GM12878 (cell line): ENCODE data around the gene EDARADD. TPM values are rescaled to one million over a fixed set of nuclear protein-coding genes. Genes with fewer than 3 reads are reported as not detected.
A peak's percentile ranks its signal among the peaks of the same experiment; 100 is the strongest.

Experiments
- ATAC-seq: fragments of 200-7000 bp; cut with Tn5 transposase; 3 replicates; pipeline ENCODE4 v1.9.1; 2020; ENCODE audit warnings: mild to moderate bottlenecking, moderate library complexity
- BruUV-seq: library from RNA; stranded (reverse); fragments of 400-500 nt; replicated peaks from 2 replicates; lab custom pipeline; 2021; lab: Mats Ljungman, UMichigan
- CTCF ChIA-PET: fragments of 300-600 bp; sonication (Branson Sonifier 250); formaldehyde crosslinking; extraction: SDS; loops from one replicate; lab custom pipeline; 2021; ENCODE audit warnings: inconsistent platforms; lab: Yijun Ruan, JAX
- POLR2A ChIA-PET: fragments of 350-600 bp; formaldehyde crosslinking; extraction: SDS; loops from one replicate; lab custom pipeline; 2021; ENCODE audit warnings: inconsistent platforms; lab: Charles Lee
- RAD21 ChIA-PET: fragments of 300-600 bp; sonication (Branson Sonifier 250); formaldehyde crosslinking; loops from one replicate; lab custom pipeline; 2023; ENCODE audit warnings: antibody characterized with exemption; ENCODE audit not compliant: unreplicated experiment; lab: Charles Lee
- SMC1A ChIA-PET: fragments of 300-600 bp; sonication (Branson Sonifier 250); formaldehyde crosslinking; loops from one replicate; lab custom pipeline; 2023; ENCODE audit not compliant: unreplicated experiment, uncharacterized antibody; lab: Charles Lee
- DNase-seq: peaks from one replicate; pipeline ENCODE4 v3.0.0-alpha.2; 2011; ENCODE audit warnings: low read depth, low spot score
- FAIRE-seq: peaks from 3 replicates; lab custom pipeline; 2011; peaks lifted over from hg19 to GRCh38; lab: Jason Lieb, UNC
- H2AFZ ChIP-seq: 2 replicates; pipeline ENCODE4 v1.6.0; 2011; ENCODE audit warnings: low read depth, low read length, control low read depth; ENCODE audit not compliant: control insufficient read depth
- H3K27ac ChIP-seq: 2 replicates; pipeline ENCODE4 v1.5.1; 2011; ENCODE audit warnings: control low read depth; ENCODE audit not compliant: control insufficient read depth, insufficient read depth
- H3K27me3 ChIP-seq, 2 experiments: replicated peaks in 1 of 2; 2 replicates each; pipeline versions ENCODE4 v1.6.0 to v1.6.1; 2011; ENCODE audit warnings: low read length in 1 of 2; ENCODE audit not compliant: control insufficient read depth in 2 of 2, insufficient read depth in 2 of 2
- H3K36me3 ChIP-seq, 2 experiments: 2 replicates each; pipeline ENCODE4 v1.5.1; 2011; ENCODE audit warnings: low read length in 1 of 2; ENCODE audit not compliant: control insufficient read depth in 2 of 2, insufficient read depth in 2 of 2
- H3K4me1 ChIP-seq: 2 replicates; pipeline ENCODE4 v1.6.1; 2011; ENCODE audit warnings: mild to moderate bottlenecking, low read length, moderate library complexity, mixed read lengths; ENCODE audit not compliant: control insufficient read depth, insufficient read depth
- H3K4me2 ChIP-seq: 2 replicates; pipeline ENCODE4 v1.6.0; 2011; ENCODE audit warnings: control low read depth; ENCODE audit not compliant: control insufficient read depth, insufficient read depth
- H3K4me3 ChIP-seq: fragments of 200-600 bp; sonication (generic); 2 replicates; pipeline ENCODE4 v1.5.1; 2016
- H3K79me2 ChIP-seq: 2 replicates; pipeline ENCODE4 v1.6.0; 2011; ENCODE audit warnings: low read length; ENCODE audit not compliant: control insufficient read depth, insufficient read depth
- H3K9ac ChIP-seq: 2 replicates; pipeline ENCODE4 v1.8.0; 2011; ENCODE audit warnings: low read length, control low read depth, mixed read lengths; ENCODE audit not compliant: control insufficient read depth, insufficient read depth
- H3K9me3 ChIP-seq: replicated peaks from 3 replicates; pipeline ENCODE4 v1.5.1; 2011; ENCODE audit warnings: mild to moderate bottlenecking, low read length; ENCODE audit not compliant: control insufficient read depth, insufficient read depth
- H4K20me1 ChIP-seq: 2 replicates; pipeline ENCODE4 v1.6.0; 2011; ENCODE audit not compliant: control insufficient read depth, insufficient read depth
- ATF2 ChIP-seq: IDR thresholded peaks from 2 replicates; pipeline ENCODE4 v1.6.1; 2012; ENCODE audit warnings: low read length, inconsistent platforms
- BCL11A ChIP-seq: IDR thresholded peaks from 2 replicates; pipeline ENCODE4 v1.6.1; 2011; ENCODE audit warnings: low read depth, low read length
- CHD2 ChIP-seq: IDR thresholded peaks from 2 replicates; pipeline ENCODE4 v1.6.1; 2011; ENCODE audit warnings: low read depth, low read length, improper control_type of control experiment, borderline replicate concordance
- IRF5 ChIP-seq: fragments of 450-650 bp; IDR thresholded peaks from 2 replicates; pipeline ENCODE4 v1.6.1; 2017; ENCODE audit warnings: borderline replicate concordance
- MTA2 ChIP-seq: fragments of 450-650 bp; IDR thresholded peaks from 2 replicates; pipeline ENCODE4 v1.6.1; 2016; ENCODE audit warnings: low read depth, mild to moderate bottlenecking, moderate library complexity
- RAD21 ChIP-seq: IDR thresholded peaks from 2 replicates; pipeline ENCODE4 v1.6.1; 2011; ENCODE audit warnings: mild to moderate bottlenecking, low read depth, low read length, moderate library complexity; ENCODE audit not compliant: insufficient read depth
- RB1 ChIP-seq: fragments of 450-650 bp; formaldehyde crosslinking; IDR thresholded peaks from 2 replicates; pipeline ENCODE4 v1.6.1; 2017; ENCODE audit warnings: mild to moderate bottlenecking, borderline replicate concordance
- RBBP5 ChIP-seq: fragments of 200-600 bp; sonication (generic); conservative IDR thresholded peaks from 2 replicates; pipeline ENCODE4 v1.6.1; 2016
- TARDBP ChIP-seq: IDR thresholded peaks from 2 replicates; pipeline ENCODE4 v1.6.1; 2016; ENCODE audit warnings: borderline replicate concordance
- TCF3 ChIP-seq: IDR thresholded peaks from 2 replicates; pipeline ENCODE4 v1.6.1; 2012; ENCODE audit warnings: low read depth, mild to moderate bottlenecking, low read length, borderline replicate concordance; ENCODE audit not compliant: insufficient read depth
- ZBTB40 ChIP-seq: fragments of 450-650 bp; IDR thresholded peaks from 2 replicates; pipeline ENCODE4 v1.6.1; 2016; ENCODE audit warnings: mild to moderate bottlenecking, moderate library complexity, borderline replicate concordance
- WGBS: methylation state at CpG from one replicate; pipeline ENCODE4 v1.1.6; 2016; ENCODE audit warnings: low lambda C conversion rate; ENCODE audit not compliant: insufficient replicate concordance, insufficient coverage; ENCODE audit errors: missing lambda C conversion rate; 5-methylcytosine and 5-hydroxymethylcytosine counted together
- in situ Hi-C: fragments of 300-500 bp; cut with MboI; formaldehyde crosslinking; loops from 9 replicates; pipeline ENCODE4 v1.14.3; 2018; ENCODE audit warnings: mixed read lengths
- intact Hi-C: fragments of 100-400 bp; cut with micrococcal nuclease; formaldehyde crosslinking; loops from one replicate; pipeline ENCODE4 v1.14.2; 2022; ENCODE audit not compliant: unreplicated experiment
- polyA plus RNA-seq, 11 experiments: library from polyadenylated mRNA; depleted of rRNA in 4 of 11; unstranded in 6 of 11; stranded (reverse) in 5 of 11; fragments of >200 nt; fragmentation: Nextera tagmentation in 4 of 11; fragmentation: Illumina TruSeq in 1 of 11; extraction: Ambion mirVana in 4 of 11; extraction: Trizol in 1 of 11; gene quantifications; 1 replicate in 1 of 11; 2 replicates in 10 of 11; pipeline versions ENCODE4 v1.2.1 to v1.2.3, GENCODE V29; 2011 to 2016; ENCODE audit warnings: inconsistent platforms in 2 of 11, missing spikeins in 2 of 11, low read depth in 1 of 11
- total RNA-seq, 4 experiments: library from RNA; depleted of rRNA in 3 of 4; stranded (reverse); fragments of >200 nt in 3 of 4; fragmentation: Illumina TruSeq in 1 of 4; extraction: Trizol in 1 of 4; gene quantifications; 2 replicates each; pipeline versions ENCODE4 v1.2.1 to v1.2.3, GENCODE V29; 2013 to 2021
- TF ChIP-seq, protein P1 (sequence below): IDR thresholded peaks from 2 replicates; pipeline ENCODE4 v1.6.1; 2012; ENCODE audit warnings: low read depth, low read length, improper control_type of control experiment

Gene EDARADD
- total and polyA plus RNA-seq, 10 of the 15 experiments (the other 5 are each of a cell fraction or from before 2014, with no cell fraction given): 0.58 to 6.1 (median 4.7) TPM

- no peak for TF ChIP-seq RB1
- no peak for TF ChIP-seq MTA2
- TF ChIP-seq CHD2: no peak
- no peak for TF ChIP-seq ZBTB40
- no peak for TF ChIP-seq TCF3
- TF ChIP-seq BCL11A: no peak
Observed at GRCh38 chr1:236393681-236394481, at the start of gene EDARADD (continued).

DNA sequence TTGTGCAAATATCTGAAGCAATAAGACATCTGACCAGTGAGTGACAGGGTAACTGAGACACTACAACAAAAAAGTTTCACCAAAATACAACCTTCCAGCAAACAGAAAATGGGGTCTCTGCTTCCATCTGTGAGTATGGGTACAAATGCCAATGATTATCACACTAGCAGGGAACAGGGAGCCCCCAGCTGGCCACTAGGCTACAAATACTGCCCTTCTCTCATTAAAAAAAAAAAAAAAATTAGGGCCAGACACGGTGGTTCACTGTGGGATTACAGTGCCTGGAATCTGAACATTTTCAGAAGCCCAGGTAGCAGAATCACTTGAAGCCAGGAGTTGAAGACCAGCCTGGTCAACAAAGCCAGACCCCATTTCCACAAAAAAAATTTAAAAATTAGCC is 48.4 kb upstream of the EDARADD start:
- 0% methylated on average over 1 of the region's 1 CpG for WGBS
- DNase-seq (no peak), ATAC-seq (peak; percentile 74), FAIRE-seq (no peak)
- Histone ChIP-seq H3K4me2 (no peak overlapping the region), H3K27me3 (no peaks in the 10 kb centered on the region), H3K27ac (no peak overlapping the region), H4K20me1 (no peaks in the 10 kb centered on the region), H3K9ac (no peak overlapping the region), H3K4me3 (no peak overlapping the region), H3K36me3 (no peaks in the 10 kb centered on the region), H3K4me1 (no peaks in the 10 kb centered on the region), H2AFZ (no peak overlapping the region), H3K9me3 (no peaks in the 10 kb centered on the region), H3K79me2 (no peaks in the 10 kb centered on the region)
- BruUV-seq: no TSS peak
- POLR2A ChIA-PET: no interaction called here
- in situ Hi-C loops: no loop called here
- SMC1A ChIA-PET: interaction anchor here (0.6 to 1.5 kb wide), 7 partner anchors 34 to 238 kb away, joined by 3 to 4 read pairs (median 3); no protein-coding TSS in a partner anchor
- RAD21 ChIA-PET: interaction anchor here (1.2 to 1.8 kb wide), 3 partner anchors 235 to 241 kb away, joined by 4 to 5 read pairs (median 4); no protein-coding TSS in a partner anchor
- CTCF ChIA-PET: interaction anchor here (0.7 to 2.6 kb wide), 11 partner anchors 18 to 1152 kb away, joined by 3 to 12 read pairs (median 4); no protein-coding TSS in a partner anchor
- intact Hi-C loops: loop anchor here (1.0 kb wide), 1 partner anchor 236 kb away; no protein-coding TSS in a partner anchor
- TF ChIP-seq RAD21: peak; percentile 47; the same call in 1 of the 2 replicates
- TF ChIP-seq MTA2: no peak
- no peak for TF ChIP-seq TARDBP
- TF ChIP-seq RBBP5: no peak
- TF ChIP-seq, protein P1, sequence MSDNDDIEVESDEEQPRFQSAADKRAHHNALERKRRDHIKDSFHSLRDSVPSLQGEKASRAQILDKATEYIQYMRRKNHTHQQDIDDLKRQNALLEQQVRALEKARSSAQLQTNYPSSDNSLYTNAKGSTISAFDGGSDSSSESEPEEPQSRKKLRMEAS: no peak
- no peak for TF ChIP-seq ATF2
- no peak for TF ChIP-seq IRF5
- TF ChIP-seq BCL11A: no peak
